Astrocyte of the spinal cord (primary cell): ENCODE results near the gene SHISAL1.

Experiments used
- DNase-seq: peaks from one replicate; pipeline ENCODE4 v3.0.0; 2011; ENCODE audit warnings: low read depth, low spot score
- H3K4me3 ChIP-seq: 2 replicates; pipeline ENCODE4 v1.5.1; 2011; ENCODE audit warnings: low read depth, mild to moderate bottlenecking, low read length, moderate library complexity
- CTCF ChIP-seq: IDR thresholded peaks from 2 replicates; pipeline ENCODE4 v1.5.1; 2012; ENCODE audit warnings: low read depth, mild to moderate bottlenecking, low read length, inconsistent platforms
- in situ Hi-C: cut with HindIII; loops from 2 replicates; pipeline ENCODE4 v1.10.0; 2017; ENCODE audit warnings: low sequenced_read_pairs

SHISAL1 gene

GRCh38 chr22:44295406-44295805, 17.3 kb downstream of the SHISAL1 start:
- DNase-seq: no peak
- H3K4me3 ChIP-seq: no peak overlapping the region
- TF ChIP-seq CTCF: no peak
- in situ Hi-C loops: no loop called here

GRCh38 chr22:44293876-44294275, 18.9 kb downstream of the SHISAL1 start:
- no peak for TF ChIP-seq CTCF
- in situ Hi-C loops: no loop called here
- no peak for DNase-seq
- no peak overlapping the region for H3K4me3 ChIP-seq

GRCh38 chr22:44293034-44293433, 19.7 kb downstream of the SHISAL1 start:
- in situ Hi-C loops: no loop called here
- H3K4me3 ChIP-seq: no peak overlapping the region
- DNase-seq: no peak
- no peak for TF ChIP-seq CTCF

- TF ChIP-seq CTCF: no peak
- no peak for DNase-seq
- no peak overlapping the region for H3K4me3 ChIP-seq
- in situ Hi-C loops: no loop called here
These were observed 20.2 kb downstream of the SHISAL1 start for GRCh38 chr22:44292521-44292920.

GRCh38 chr22:44291674-44292360, 20.9 kb downstream of the SHISAL1 start:
- no peak for DNase-seq
- no peak for TF ChIP-seq CTCF
- no peak overlapping the region for H3K4me3 ChIP-seq
- in situ Hi-C loops: no loop called here

GRCh38 chr22:44291265-44291664, 21.5 kb downstream of the SHISAL1 start:
- no peak for DNase-seq
- no peak for TF ChIP-seq CTCF
- in situ Hi-C loops: no loop called here
- H3K4me3 ChIP-seq: no peak overlapping the region
